CD4-positive, alpha-beta T cell (primary cell): ENCODE results near the gene ACADS. TPM values are rescaled to one million over a fixed set of nuclear protein-coding genes. Genes with fewer than 3 reads are reported as not detected.

Experiments
- ATAC-seq: fragments of 200-7000 bp; cut with Tn5 transposase; one replicate; pipeline ENCODE4 v1.10.0; 2022; ENCODE audit warnings: mild to moderate bottlenecking; ENCODE audit not compliant: poor library complexity
- CTCF ChIA-PET: fragments of 350-600 bp; sonication (Branson Sonifier 250); formaldehyde crosslinking; loops from one replicate; lab custom pipeline; 2021; ENCODE audit warnings: antibody characterized with exemption, inconsistent platforms; lab: Charles Lee
- POLR2A ChIA-PET: fragments of 350-600 bp; sonication (Branson Sonifier 250); formaldehyde crosslinking; loops from one replicate; lab custom pipeline; 2021; ENCODE audit warnings: antibody characterized with exemption, inconsistent platforms; lab: Charles Lee
- DNase-seq, 14 experiments: peaks; one replicate each; pipeline ENCODE4 v3.0.0-alpha.2; 2013 to 2020; ENCODE audit warnings: mixed read lengths in 2 of 14
- H3K27ac ChIP-seq, 2 donors: one replicate each; pipeline versions ENCODE4 v1.5.1 to v1.7.0; 2013; ENCODE audit warnings: low read length in 2 of 2, low read depth in 1 of 2, mild to moderate bottlenecking in 1 of 2
- H3K27me3 ChIP-seq, 2 experiments: 1 replicate in 1 of 2; 2 replicates in 1 of 2; pipeline versions ENCODE4 v1.6.1 to v1.7.0; 2013; ENCODE audit warnings: low read length in 2 of 2, control low read depth in 1 of 2, mild to moderate bottlenecking in 1 of 2, moderate library complexity in 1 of 2; ENCODE audit not compliant: insufficient read depth in 2 of 2, control insufficient read depth in 1 of 2
- H3K36me3 ChIP-seq: one replicate; pipeline ENCODE4 v1.6.1; 2013; ENCODE audit warnings: low read length, control low read depth; ENCODE audit not compliant: insufficient read depth
- H3K4me1 ChIP-seq: one replicate; pipeline ENCODE4 v1.6.1; 2013; ENCODE audit warnings: low read length, control low read depth; ENCODE audit not compliant: insufficient read depth
- H3K4me3 ChIP-seq: one replicate; pipeline ENCODE4 v1.5.1; 2013; ENCODE audit warnings: mild to moderate bottlenecking, low read length, moderate library complexity
- H3K9me3 ChIP-seq, 2 experiments: 1 replicate in 1 of 2; 2 replicates in 1 of 2; pipeline versions ENCODE4 v1.6.1 to v1.7.0; 2013; ENCODE audit warnings: low read length in 2 of 2, mild to moderate bottlenecking in 2 of 2, control low read depth in 1 of 2, moderate library complexity in 1 of 2; ENCODE audit not compliant: control insufficient read depth in 1 of 2, insufficient read depth in 1 of 2
- H3K27ac Mint-ChIP-seq: one replicate; pipeline ENCODE4 v1.8.0; 2020; ENCODE audit warnings: mixed read lengths
- H3K27me3 Mint-ChIP-seq: one replicate; pipeline ENCODE4 v1.8.0; 2021; ENCODE audit warnings: mixed read lengths
- H3K36me3 Mint-ChIP-seq: one replicate; pipeline ENCODE4 v1.8.0; 2021; ENCODE audit warnings: low read depth, mixed read lengths
- H3K4me1 Mint-ChIP-seq: one replicate; pipeline ENCODE4 v1.8.0; 2021; ENCODE audit warnings: low read depth, mixed read lengths
- H3K4me3 Mint-ChIP-seq: one replicate; pipeline ENCODE4 v1.8.0; 2020; ENCODE audit warnings: mild to moderate bottlenecking, mixed read lengths
- H3K9me3 Mint-ChIP-seq: one replicate; pipeline ENCODE4 v1.8.0; 2020; ENCODE audit warnings: mixed read lengths
- CTCF ChIP-seq: fragments of 200-600 bp; IDR thresholded peaks from one replicate; pipeline ENCODE4 v1.8.0; 2022; ENCODE audit warnings: antibody characterized with exemption, mild to moderate bottlenecking
- intact Hi-C, 2 experiments: fragments of 100-400 bp; cut with DNase I in 1 of 2; cut with micrococcal nuclease in 1 of 2; formaldehyde crosslinking; loops; one replicate each; pipeline versions ENCODE4 v1.15.1 to v1.9.0; 2023 to 2025; cut with DNase I, micrococcal nuclease
- total RNA-seq, 174 experiments: library from RNA in 2 of 174; stranded (reverse) in 2 of 174; gene quantifications; one replicate each; pipeline ENCODE4 v1.2.3 and lab custom pipeline; 2021 to 2026

ACADS gene
- total RNA-seq, 2 experiments from 2014 or later, result 8.9 to 9.2 TPM

- H3K36me3 ChIP-seq, result peaks cover 46% of the 10 kb centered on the region
- H3K9me3 Mint-ChIP-seq, result no peaks in the 10 kb centered on the region
- no peaks in the 10 kb centered on the region for H3K27me3 Mint-ChIP-seq
- intact Hi-C loops, result no loop called here
- no peak for ATAC-seq
- H3K27ac ChIP-seq, result no peak overlapping the region
- H3K4me3 ChIP-seq, result no peak overlapping the region
- peaks cover 59% of the 10 kb centered on the region for H3K36me3 Mint-ChIP-seq
- TF ChIP-seq CTCF, result no peak
- ChIA-PET POLR2A (no interaction called here), CTCF (interaction anchor here (1.0 to 1.4 kb wide), 2 partner anchors 16 to 17 kb away, joined by 3 read pairs; partner anchors contain the start of gene MLEC)
- H3K4me1 ChIP-seq, result no peaks in the 10 kb centered on the region
- H3K27me3 ChIP-seq, result no peaks in the 10 kb centered on the region
- no peaks in the 10 kb centered on the region for H3K4me1 Mint-ChIP-seq
- no peak overlapping the region for H3K27ac Mint-ChIP-seq
- no peak for DNase-seq
- H3K4me3 Mint-ChIP-seq, result no peak overlapping the region
- H3K9me3 ChIP-seq, result no peaks in the 10 kb centered on the region
Observed at GRCh38 chr12:120702637-120703036, 23.0 kb upstream of the ACADS start.

- no peak overlapping the region for H3K4me3 Mint-ChIP-seq
- Histone ChIP-seq H3K4me3 (no peak overlapping the region), H3K27ac (no peak overlapping the region), H3K4me1 (no peaks in the 10 kb centered on the region), H3K9me3 (no peaks in the 10 kb centered on the region), H3K36me3 (peaks cover 38% of the 10 kb centered on the region), H3K27me3 (no peaks in the 10 kb centered on the region)
- no peak overlapping the region for H3K27ac Mint-ChIP-seq
- ATAC-seq, result no peak
- CTCF ChIA-PET, result interaction anchor here (1.0 to 1.4 kb wide), 2 partner anchors 16 to 17 kb away, joined by 3 read pairs; partner anchors contain the start of gene MLEC
- H3K36me3 Mint-ChIP-seq, result peaks cover 51% of the 10 kb centered on the region
- POLR2A ChIA-PET, result no interaction called here
- H3K9me3 Mint-ChIP-seq, result no peaks in the 10 kb centered on the region
- no peaks in the 10 kb centered on the region for H3K4me1 Mint-ChIP-seq
- intact Hi-C loops, result no loop called here
- H3K27me3 Mint-ChIP-seq, result no peaks in the 10 kb centered on the region
- TF ChIP-seq CTCF, result no peak
- no peak for DNase-seq
Observed at GRCh38 chr12:120703311-120703942, 22.2 kb upstream of the ACADS start.

- ChIA-PET CTCF (no interaction called here), POLR2A (no interaction called here)
Observed at GRCh38 chr12:120705618-120706017, 20.0 kb upstream of the ACADS start.

More at GRCh38 chr12:120705618-120706017, 20.0 kb upstream of the ACADS start:
- no peaks in the 10 kb centered on the region for H3K9me3 ChIP-seq
- intact Hi-C loops, result no loop called here
- H3K4me1 Mint-ChIP-seq, result peaks cover 12% of the 10 kb centered on the region
- no peak overlapping the region for H3K27ac Mint-ChIP-seq
- H3K27me3 Mint-ChIP-seq, result no peaks in the 10 kb centered on the region
- H3K36me3 ChIP-seq, result peaks cover 19% of the 10 kb centered on the region
- no peak for DNase-seq
- H3K4me3 Mint-ChIP-seq, result no peak overlapping the region
- peaks cover 29% of the 10 kb centered on the region for H3K36me3 Mint-ChIP-seq
- no peak overlapping the region for H3K4me3 ChIP-seq
- ATAC-seq, result no peak
- no peak overlapping the region for H3K27ac ChIP-seq
- H3K4me1 ChIP-seq, result peaks cover 8% of the 10 kb centered on the region
- no peaks in the 10 kb centered on the region for H3K27me3 ChIP-seq
- TF ChIP-seq CTCF, result no peak
- H3K9me3 Mint-ChIP-seq, result no peaks in the 10 kb centered on the region
